IMR-90 (cell line): Measurements from ENCODE around the gene MOV10L1.

ENCODE experiments used
- BHLHE40 ChIP-seq: fragments of 150-350 bp; IDR thresholded peaks from 2 replicates; pipeline ENCODE4 v1.6.1; 2016; ENCODE audit warnings: mild to moderate bottlenecking, low read depth, low read length
- CEBPB ChIP-seq: IDR thresholded peaks from 2 replicates; pipeline ENCODE4 v1.6.1; 2012; ENCODE audit warnings: low read depth, low read length, improper control_type of control experiment
- CTCF ChIP-seq: conservative IDR thresholded peaks from 2 replicates; pipeline ENCODE4 v1.5.1; 2012; ENCODE audit warnings: mild to moderate bottlenecking, low read depth, low read length, improper control_type of control experiment
- MXI1 ChIP-seq: IDR thresholded peaks from 2 replicates; pipeline ENCODE4 v1.6.1; 2012; ENCODE audit warnings: low read depth, mild to moderate bottlenecking, low read length, moderate library complexity, borderline replicate concordance
- POLR2A ChIP-seq: IDR thresholded peaks from 2 replicates; pipeline ENCODE4 v1.6.1; 2012; ENCODE audit warnings: mild to moderate bottlenecking, low read depth, low read length
- RAD21 ChIP-seq: IDR thresholded peaks from 2 replicates; pipeline ENCODE4 v1.6.1; 2012; ENCODE audit warnings: low read length, improper control_type of control experiment
- RCOR1 ChIP-seq: IDR thresholded peaks from 2 replicates; pipeline ENCODE4 v1.6.1; 2012; ENCODE audit warnings: mild to moderate bottlenecking, low read length, improper control_type of control experiment; ENCODE audit not compliant: insufficient replicate concordance
- SMC3 ChIP-seq: fragments of 150-350 bp; IDR thresholded peaks from 2 replicates; pipeline ENCODE4 v1.6.1; 2016; ENCODE audit warnings: low read depth, mild to moderate bottlenecking, antibody characterized with exemption, low read length, moderate library complexity
- USF2 ChIP-seq: fragments of 150-350 bp; IDR thresholded peaks from 2 replicates; pipeline ENCODE4 v1.6.1; 2017; ENCODE audit warnings: mild to moderate bottlenecking, antibody characterized with exemption, low read length, low read depth

GRCh38 chr22:50208430-50208938 lies 118.7 kb downstream of the MOV10L1 start:
- TF ChIP-seq CTCF (no peak), CEBPB (no peak), RAD21 (no peak), POLR2A (no peak), RCOR1 (no peak), USF2 (no peak), SMC3 (no peak), MXI1 (no peak), BHLHE40 (no peak)
